Measurements from ENCODE around the gene STRN3.

The STRN3 gene

GRCh38 chr14:30883508-30884294 lies 142.5 kb downstream of the STRN3 start:
- no peak overlapping the region for H3K27ac ChIP-seq
- no peak for DNase-seq (ENCODE audit: low read depth, low spot score)

- no peak overlapping the region for H3K27ac ChIP-seq
- no peak for DNase-seq (ENCODE audit: low read depth, low spot score)
These were observed 143.7 kb downstream of the STRN3 start for GRCh38 chr14:30882431-30882830.

GRCh38 chr14:30876692-30877091 lies 149.5 kb downstream of the STRN3 start:
- no peak for DNase-seq (ENCODE audit: low read depth, low spot score)

GRCh38 chr14:30875788-30876053 lies 150.5 kb downstream of the STRN3 start:
- no peak overlapping the region for H3K27ac ChIP-seq
- no peak for DNase-seq (ENCODE audit: low read depth, low spot score)

More at GRCh38 chr14:30876692-30877091, 149.5 kb downstream of the STRN3 start:
- H3K27ac ChIP-seq: no peak overlapping the region

GRCh38 chr14:30874999-30875787 lies 151.0 kb downstream of the STRN3 start:
- no peak overlapping the region for H3K27ac ChIP-seq
- DNase-seq (ENCODE audit: low read depth, low spot score): no peak

GRCh38 chr14:30874120-30874998 lies 151.8 kb downstream of the STRN3 start, which contains the start of gene COCH:
Gene COCH, plus strand, starts transcription at chr14:30874559. Its CDS starts 380 bp downstream, at chr14:30874939.
- H3K27ac ChIP-seq: no peak within 1 kb of the TSS
- no peak for DNase-seq (ENCODE audit: low read depth, low spot score)

GRCh38 chr14:30873308-30874119 lies 152.7 kb downstream of the STRN3 start:
- no peak for DNase-seq (ENCODE audit: low read depth, low spot score)
- H3K27ac ChIP-seq: no peak overlapping the region

GRCh38 chr14:30872602-30873001 lies 153.6 kb downstream of the STRN3 start:
- DNase-seq (ENCODE audit: low read depth, low spot score): no peak

GRCh38 chr14:30869551-30870155 lies 156.5 kb downstream of the STRN3 start:
- no peak for DNase-seq (ENCODE audit: low read depth, low spot score)
- H3K27ac ChIP-seq: no peak overlapping the region

More at GRCh38 chr14:30872602-30873001, 153.6 kb downstream of the STRN3 start:
- H3K27ac ChIP-seq: no peak overlapping the region

GRCh38 chr14:30868736-30869135 lies 157.4 kb downstream of the STRN3 start:
- H3K27ac ChIP-seq: no peak overlapping the region
- DNase-seq (ENCODE audit: low read depth, low spot score): no peak

- H3K27ac ChIP-seq: no peak overlapping the region
- no peak for DNase-seq (ENCODE audit: low read depth, low spot score)
These were observed 161.2 kb downstream of the STRN3 start for GRCh38 chr14:30864934-30865333.

GRCh38 chr14:30861200-30861599 lies 165.0 kb downstream of the STRN3 start:
- DNase-seq (ENCODE audit: low read depth, low spot score): no peak
- H3K27ac ChIP-seq: no peak overlapping the region

- no peak for DNase-seq (ENCODE audit: low read depth, low spot score)
- H3K27ac ChIP-seq: no peak overlapping the region
These were observed 170.7 kb downstream of the STRN3 start for GRCh38 chr14:30855345-30856037.

GRCh38 chr14:30854492-30854891 lies 171.7 kb downstream of the STRN3 start:
- no peak for DNase-seq (ENCODE audit: low read depth, low spot score)

GRCh38 chr14:30853946-30854345 lies 172.2 kb downstream of the STRN3 start:
- DNase-seq (ENCODE audit: low read depth, low spot score): no peak
- H3K27ac ChIP-seq: no peak overlapping the region

More at GRCh38 chr14:30854492-30854891, 171.7 kb downstream of the STRN3 start:
- H3K27ac ChIP-seq: no peak overlapping the region

- no peak overlapping the region for H3K27ac ChIP-seq
- no peak for DNase-seq (ENCODE audit: low read depth, low spot score)
These were observed 176.2 kb downstream of the STRN3 start for GRCh38 chr14:30849983-30850382.

GRCh38 chr14:30849354-30849753 lies 176.8 kb downstream of the STRN3 start:
- H3K27ac ChIP-seq: no peak overlapping the region
- no peak for DNase-seq (ENCODE audit: low read depth, low spot score)

GRCh38 chr14:30848449-30849240 lies 177.5 kb downstream of the STRN3 start:
- DNase-seq (ENCODE audit: low read depth, low spot score): no peak

More at GRCh38 chr14:30848449-30849240, 177.5 kb downstream of the STRN3 start:
- H3K27ac ChIP-seq: no peak overlapping the region
